RWPE2 (cell line): ENCODE results near the gene LIN28A.

Source experiments
- ATAC-seq: fragments of 200-7000 bp; cut with Tn5 transposase; 3 replicates; pipeline ENCODE4 v1.9.1; 2021; ENCODE audit warnings: low read depth
- DNase-seq: peaks from one replicate; pipeline ENCODE4 v3.0.0-alpha.2; 2020; ENCODE audit warnings: low spot score
- H3K27ac ChIP-seq: fragments of 450-650 bp; 2 replicates; pipeline ENCODE4 v1.5.1; 2017; ENCODE audit warnings: mild to moderate bottlenecking; ENCODE audit not compliant: poor library complexity, severe bottlenecking
- H3K27me3 ChIP-seq: fragments of 250-450 bp; sonication (Bioruptor Pico); 2 replicates; pipeline ENCODE4 v1.5.1; 2021; ENCODE audit warnings: mild to moderate bottlenecking, moderate library complexity; ENCODE audit not compliant: insufficient read depth, poor library complexity, severe bottlenecking
- H3K36me3 ChIP-seq: fragments of 250-450 bp; sonication (Bioruptor Pico); 2 replicates; pipeline ENCODE4 v1.5.1; 2020; ENCODE audit warnings: low read depth, mild to moderate bottlenecking, moderate library complexity
- H3K4me1 ChIP-seq: fragments of 250-450 bp; sonication (Bioruptor Pico); 2 replicates; pipeline ENCODE4 v1.5.1; 2021; ENCODE audit warnings: mild to moderate bottlenecking, moderate library complexity; ENCODE audit not compliant: insufficient read depth, poor library complexity, severe bottlenecking
- H3K4me3 ChIP-seq: fragments of 250-450 bp; sonication (Bioruptor Pico); 2 replicates; pipeline ENCODE4 v1.5.1; 2021; ENCODE audit warnings: mild to moderate bottlenecking, moderate library complexity; ENCODE audit not compliant: severe bottlenecking
- H3K9me3 ChIP-seq: fragments of 250-450 bp; sonication (Bioruptor Pico); 2 replicates; pipeline ENCODE4 v1.5.1; 2021; ENCODE audit warnings: mild to moderate bottlenecking, moderate library complexity; ENCODE audit not compliant: severe bottlenecking
- TF ChIP-seq, protein P1 (sequence below): fragments of 450-650 bp; IDR thresholded peaks from one replicate; pipeline ENCODE4 v1.5.1; 2017; ENCODE audit warnings: mild to moderate bottlenecking, moderate library complexity; ENCODE audit not compliant: poor library complexity, severe bottlenecking

Gene LIN28A

DNA sequence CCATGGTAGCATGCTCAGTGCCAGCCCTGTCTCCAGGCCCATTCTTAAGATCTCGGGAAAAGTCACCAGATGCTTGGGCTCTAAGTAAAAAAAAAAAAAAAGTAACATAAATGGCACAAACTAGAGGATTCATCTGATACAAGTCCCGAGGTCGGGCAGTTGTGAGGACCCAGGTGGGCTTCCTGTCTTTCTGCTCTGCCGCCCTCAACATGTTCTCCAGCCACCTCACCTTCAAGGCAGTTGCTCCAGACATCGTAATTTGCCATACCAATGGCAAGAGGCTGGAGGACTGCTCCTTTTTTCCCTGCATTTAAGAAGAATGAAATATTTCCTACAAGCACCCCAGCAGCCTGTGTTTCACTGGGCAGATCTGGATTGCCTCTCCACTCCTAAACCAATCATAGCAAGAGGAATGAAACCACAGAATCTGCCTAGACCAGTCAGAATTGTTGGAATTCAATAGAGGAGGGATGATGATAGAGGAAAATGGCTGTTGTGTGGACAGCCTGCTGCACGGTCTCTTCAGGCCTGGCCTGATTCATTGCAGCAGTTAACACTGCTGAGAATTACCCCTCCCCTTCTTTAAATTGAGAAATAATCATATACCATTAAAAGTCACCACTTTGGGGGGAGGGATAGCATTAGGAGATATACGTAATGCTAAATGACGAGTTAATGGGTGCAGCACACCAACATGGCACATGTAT, 67.0 kb downstream of the LIN28A start:
- H3K4me1 ChIP-seq: peaks cover 7% of the 10 kb centered on the region
- peak overlapping the region; percentile 7 for H3K27ac ChIP-seq
- no peaks in the 10 kb centered on the region for H3K27me3 ChIP-seq
- TF ChIP-seq, protein P1, sequence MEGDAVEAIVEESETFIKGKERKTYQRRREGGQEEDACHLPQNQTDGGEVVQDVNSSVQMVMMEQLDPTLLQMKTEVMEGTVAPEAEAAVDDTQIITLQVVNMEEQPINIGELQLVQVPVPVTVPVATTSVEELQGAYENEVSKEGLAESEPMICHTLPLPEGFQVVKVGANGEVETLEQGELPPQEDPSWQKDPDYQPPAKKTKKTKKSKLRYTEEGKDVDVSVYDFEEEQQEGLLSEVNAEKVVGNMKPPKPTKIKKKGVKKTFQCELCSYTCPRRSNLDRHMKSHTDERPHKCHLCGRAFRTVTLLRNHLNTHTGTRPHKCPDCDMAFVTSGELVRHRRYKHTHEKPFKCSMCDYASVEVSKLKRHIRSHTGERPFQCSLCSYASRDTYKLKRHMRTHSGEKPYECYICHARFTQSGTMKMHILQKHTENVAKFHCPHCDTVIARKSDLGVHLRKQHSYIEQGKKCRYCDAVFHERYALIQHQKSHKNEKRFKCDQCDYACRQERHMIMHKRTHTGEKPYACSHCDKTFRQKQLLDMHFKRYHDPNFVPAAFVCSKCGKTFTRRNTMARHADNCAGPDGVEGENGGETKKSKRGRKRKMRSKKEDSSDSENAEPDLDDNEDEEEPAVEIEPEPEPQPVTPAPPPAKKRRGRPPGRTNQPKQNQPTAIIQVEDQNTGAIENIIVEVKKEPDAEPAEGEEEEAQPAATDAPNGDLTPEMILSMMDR: no peak
- peak; percentile 24; the same call in 1 of the 3 replicates for ATAC-seq
- peaks cover 58% of the 10 kb centered on the region for H3K36me3 ChIP-seq
- H3K4me3 ChIP-seq: no peak overlapping the region
- no peak for DNase-seq
- no peaks in the 10 kb centered on the region for H3K9me3 ChIP-seq

DNA sequence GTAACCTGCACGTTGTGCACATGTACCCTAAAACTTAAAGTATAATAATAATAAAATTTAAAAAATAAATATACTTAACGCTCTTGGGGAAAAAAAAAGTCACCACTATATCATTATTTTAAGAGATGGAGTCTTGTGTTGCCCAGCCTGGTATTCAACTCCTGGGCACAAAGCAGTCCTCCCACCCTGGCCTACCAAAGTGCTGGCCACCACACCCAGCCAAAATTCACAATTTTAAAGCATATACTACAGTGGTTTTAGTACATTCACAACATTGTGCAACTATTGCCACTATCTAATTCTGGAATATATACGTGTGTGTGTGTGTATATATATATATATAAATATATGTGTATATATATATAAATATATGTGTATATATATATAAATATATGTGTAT, 67.5 kb downstream of the LIN28A start:
- peaks cover 56% of the 10 kb centered on the region for H3K36me3 ChIP-seq
- TF ChIP-seq, protein P1: no peak
- H3K4me3 ChIP-seq: no peak overlapping the region
- ATAC-seq (no peak), DNase-seq (no peak)
- H3K27ac ChIP-seq: no peak overlapping the region
- H3K9me3 ChIP-seq: no peaks in the 10 kb centered on the region
- no peaks in the 10 kb centered on the region for H3K27me3 ChIP-seq
- H3K4me1 ChIP-seq: peaks cover 7% of the 10 kb centered on the region

DNA sequence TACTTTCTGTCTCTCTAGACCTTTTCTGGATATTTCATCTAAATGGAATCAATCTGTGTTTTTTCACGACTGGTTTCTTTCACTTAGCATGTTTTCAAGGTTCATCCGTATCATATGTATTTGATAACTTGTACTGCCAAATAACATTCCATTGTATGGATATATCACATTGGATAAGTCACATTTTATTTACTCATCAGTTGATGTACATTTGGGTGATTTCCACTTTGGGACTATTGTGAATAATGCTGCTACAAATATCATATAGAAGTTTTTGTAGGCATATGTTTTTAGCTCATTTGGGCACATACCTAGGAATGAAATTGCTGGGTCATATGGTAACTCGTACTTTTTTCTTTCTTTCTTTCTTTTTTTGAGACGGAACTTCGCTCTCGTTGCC, 68.4 kb downstream of the LIN28A start:
- TF ChIP-seq, protein P1: no peak
- Histone ChIP-seq H3K9me3 (no peaks in the 10 kb centered on the region), H3K4me3 (no peak overlapping the region), H3K27ac (no peak overlapping the region), H3K36me3 (peaks cover 48% of the 10 kb centered on the region), H3K4me1 (peaks cover under 1% of the 10 kb centered on the region), H3K27me3 (no peaks in the 10 kb centered on the region)
- no peak for ATAC-seq
- no peak for DNase-seq
